PC-9 (cell line): ENCODE measurements around the gene B3GALT4.

Source experiments
- EZH2 ChIP-seq: fragments of 200-600 bp; sonication (generic); IDR thresholded peaks from 2 replicates; pipeline ENCODE4 v1.8.0; 2017; ENCODE audit warnings: antibody characterized with exemption, low read depth
- TF ChIP-seq, protein P1 (sequence below): fragments of 200-600 bp; sonication (generic); conservative IDR thresholded peaks from 2 replicates; pipeline ENCODE4 v1.6.1; 2017; ENCODE audit warnings: mixed run types, antibody characterized with exemption, mild to moderate bottlenecking, moderate library complexity

DNA sequence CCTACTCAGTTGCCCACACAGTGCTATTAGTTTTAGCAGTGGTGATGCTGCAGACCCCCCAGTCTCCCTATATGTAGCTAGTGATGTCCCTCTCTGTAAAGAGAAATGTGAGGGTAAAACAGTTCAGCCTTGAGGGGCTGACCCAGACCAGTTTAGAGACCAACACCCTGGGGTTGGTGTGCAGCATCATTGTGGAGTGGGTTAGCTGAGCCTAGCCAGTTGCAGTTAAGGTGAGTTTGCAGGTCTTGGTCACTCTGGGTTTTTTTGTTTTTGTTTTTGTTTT, 401 bp upstream of the B3GALT4 start:
- TF ChIP-seq, protein P1, sequence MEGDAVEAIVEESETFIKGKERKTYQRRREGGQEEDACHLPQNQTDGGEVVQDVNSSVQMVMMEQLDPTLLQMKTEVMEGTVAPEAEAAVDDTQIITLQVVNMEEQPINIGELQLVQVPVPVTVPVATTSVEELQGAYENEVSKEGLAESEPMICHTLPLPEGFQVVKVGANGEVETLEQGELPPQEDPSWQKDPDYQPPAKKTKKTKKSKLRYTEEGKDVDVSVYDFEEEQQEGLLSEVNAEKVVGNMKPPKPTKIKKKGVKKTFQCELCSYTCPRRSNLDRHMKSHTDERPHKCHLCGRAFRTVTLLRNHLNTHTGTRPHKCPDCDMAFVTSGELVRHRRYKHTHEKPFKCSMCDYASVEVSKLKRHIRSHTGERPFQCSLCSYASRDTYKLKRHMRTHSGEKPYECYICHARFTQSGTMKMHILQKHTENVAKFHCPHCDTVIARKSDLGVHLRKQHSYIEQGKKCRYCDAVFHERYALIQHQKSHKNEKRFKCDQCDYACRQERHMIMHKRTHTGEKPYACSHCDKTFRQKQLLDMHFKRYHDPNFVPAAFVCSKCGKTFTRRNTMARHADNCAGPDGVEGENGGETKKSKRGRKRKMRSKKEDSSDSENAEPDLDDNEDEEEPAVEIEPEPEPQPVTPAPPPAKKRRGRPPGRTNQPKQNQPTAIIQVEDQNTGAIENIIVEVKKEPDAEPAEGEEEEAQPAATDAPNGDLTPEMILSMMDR: no peak
- no peak for TF ChIP-seq EZH2
